K562 (cell line): Measurements from ENCODE around the gene GLT1D1. TPM values are rescaled to one million over a fixed set of nuclear protein-coding genes. Genes with fewer than 3 reads are reported as not detected.

ENCODE experiments used
- ATAC-seq: fragments of 200-7000 bp; cut with Tn5 transposase; 3 replicates; pipeline ENCODE4 v1.9.1; 2020; ENCODE audit warnings: moderate library complexity
- BruUV-seq: library from RNA; stranded (reverse); fragments of 400-500 nt; replicated peaks from 2 replicates; lab custom pipeline; 2021; lab: Mats Ljungman, UMichigan
- CTCF ChIA-PET: fragments of 300-600 bp; formaldehyde crosslinking; extraction: SDS; loops from one replicate; lab custom pipeline; 2021; ENCODE audit warnings: low intra/inter-chr PET ratio; lab: Yijun Ruan, JAX
- POLR2A ChIA-PET: fragments of 300-600, 350-650 bp; sonication (Branson Sonifier 250); formaldehyde crosslinking; extraction: SDS; loops from one replicate; lab custom pipeline; 2021; ENCODE audit warnings: antibody characterized with exemption, inconsistent platforms; lab: Yijun Ruan, JAX
- DNase-seq, 4 experiments: peaks; one replicate each; pipeline versions ENCODE4 v3.0.0 to v3.0.0-alpha.2; 2011 to 2018; ENCODE audit warnings: low spot score in 3 of 4, mixed read lengths in 3 of 4; ENCODE audit errors: extremely low read depth in 1 of 4
- FAIRE-seq: peaks from 2 replicates; lab custom pipeline; 2011; peaks lifted over from hg19 to GRCh38; lab: Jason Lieb, UNC
- H2AFZ ChIP-seq: 2 replicates; pipeline ENCODE4 v1.6.0; 2011; ENCODE audit warnings: low read depth, low read length, control low read depth, inconsistent platforms
- H3K27ac ChIP-seq: fragments of 200-600 bp; 3 replicates; pipeline ENCODE4 v1.8.0; 2011; ENCODE audit warnings: low read depth, mild to moderate bottlenecking, control low read depth, inconsistent platforms, low read length, moderate library complexity, mixed read lengths; ENCODE audit errors: extremely low read depth
- H3K27me3 ChIP-seq, 2 experiments: fragments of 300-600 bp in 1 of 2; 2 replicates in 1 of 2; 3 replicates in 1 of 2; pipeline versions ENCODE4 v1.6.0 to v1.8.0; 2011; ENCODE audit warnings: inconsistent platforms in 2 of 2, low read length in 2 of 2, mild to moderate bottlenecking in 1 of 2, mixed read lengths in 1 of 2, moderate library complexity in 1 of 2; ENCODE audit not compliant: control insufficient read depth in 2 of 2, insufficient read depth in 2 of 2
- H3K36me3 ChIP-seq: fragments of 300-600 bp; 3 replicates; pipeline ENCODE4 v1.8.0; 2011; ENCODE audit warnings: mild to moderate bottlenecking, low read length, inconsistent platforms; ENCODE audit not compliant: control insufficient read depth, insufficient read depth
- H3K4me1 ChIP-seq, 2 experiments: fragments of 200-600 bp in 1 of 2; replicated peaks in 1 of 2; 2 replicates in 1 of 2; 3 replicates in 1 of 2; pipeline versions ENCODE4 v1.5.1 to v1.8.0; 2011; ENCODE audit warnings: inconsistent platforms in 2 of 2, low read length in 2 of 2, mild to moderate bottlenecking in 1 of 2, mixed read lengths in 1 of 2, moderate library complexity in 1 of 2; ENCODE audit not compliant: control insufficient read depth in 2 of 2, insufficient read depth in 2 of 2
- H3K4me2 ChIP-seq: 2 replicates; pipeline ENCODE4 v1.6.1; 2011; ENCODE audit warnings: low read length, control low read depth, inconsistent platforms, mixed read lengths; ENCODE audit not compliant: insufficient read depth
- H3K4me3 ChIP-seq: fragments of 200-600 bp; sonication (generic), shearing (Covaris generic); 2 replicates; pipeline ENCODE4 v1.5.1; 2016; ENCODE audit warnings: control low read depth, inconsistent platforms
- H3K79me2 ChIP-seq: fragments of 200-600 bp; 3 replicates; pipeline ENCODE4 v1.8.0; 2011; ENCODE audit warnings: low read length, inconsistent platforms; ENCODE audit not compliant: control insufficient read depth, insufficient read depth
- H3K9ac ChIP-seq, 2 experiments: 2 replicates each; pipeline versions ENCODE4 v1.6.0 to v1.6.1; 2011; ENCODE audit warnings: low read depth in 2 of 2, low read length in 2 of 2, control low read depth in 1 of 2, inconsistent platforms in 1 of 2, mild to moderate bottlenecking in 1 of 2, mixed read lengths in 1 of 2; ENCODE audit not compliant: insufficient read depth in 1 of 2
- H3K9me1 ChIP-seq: one replicate; pipeline ENCODE4 v1.6.0; 2011; ENCODE audit warnings: inconsistent platforms, mild to moderate bottlenecking, low read length, moderate library complexity; ENCODE audit not compliant: control insufficient read depth, insufficient read depth
- H3K9me3 ChIP-seq: replicated peaks from 2 replicates; pipeline ENCODE4 v1.5.1; 2011; ENCODE audit warnings: low read depth, low read length, inconsistent platforms; ENCODE audit not compliant: control insufficient read depth, insufficient read depth
- H4K20me1 ChIP-seq: replicated peaks from 2 replicates; pipeline ENCODE4 v1.6.1; 2011; ENCODE audit warnings: low read length, inconsistent platforms, mixed read lengths; ENCODE audit not compliant: control insufficient read depth, insufficient read depth
- ATF1 ChIP-seq, 2 experiments: fragments of 450-650 bp in 1 of 2; IDR thresholded peaks; 2 replicates each; pipeline ENCODE4 v1.6.1; 2016; ENCODE audit warnings: missing compliant biosample characterization in 1 of 2, missing genetic modification characterization in 1 of 2
- CGGBP1 ChIP-seq: fragments of 250-450 bp; sonication (Bioruptor Pico); IDR thresholded peaks from 2 replicates; pipeline ENCODE4 v1.9.0; 2021; ENCODE audit warnings: mild to moderate bottlenecking
- HMBOX1 ChIP-seq: sonication (generic); IDR thresholded peaks from 2 replicates; pipeline ENCODE4 v1.6.1; 2016
- MBD1 ChIP-seq: fragments of 250-450 bp; sonication (Bioruptor Pico); IDR thresholded peaks from 2 replicates; pipeline ENCODE4 v1.8.0; 2022; ENCODE audit warnings: inconsistent platforms
- SLC30A9 ChIP-seq: fragments of 250-450 bp; sonication (Bioruptor Pico); IDR thresholded peaks from 2 replicates; pipeline ENCODE4 v1.8.0; 2022; ENCODE audit warnings: mild to moderate bottlenecking, moderate library complexity
- ZNF217 ChIP-seq: sonication (generic); formaldehyde crosslinking; IDR thresholded peaks from 2 replicates; pipeline ENCODE4 v1.8.0; 2022; ENCODE audit warnings: mild to moderate bottlenecking, missing genetic modification reagents
- ZNF41 ChIP-seq: fragments of 250-450 bp; sonication (Bioruptor Pico); conservative IDR thresholded peaks from 2 replicates; pipeline ENCODE4 v1.4.0; 2020; ENCODE audit warnings: mild to moderate bottlenecking
- ZNF764 ChIP-seq: fragments of 250-450 bp; sonication (Bioruptor Pico); IDR thresholded peaks from 2 replicates; pipeline ENCODE4 v1.4.0; 2020; ENCODE audit warnings: low read depth, mild to moderate bottlenecking, moderate library complexity
- WGBS: fragments of 100-300 bp; shearing (Covaris generic); methylation state at CpG from one replicate; pipeline ENCODE4 v1.1.6; 2016; ENCODE audit warnings: low coverage, mixed read lengths; ENCODE audit not compliant: insufficient coverage; ENCODE audit errors: missing lambda C conversion rate; 5-methylcytosine and 5-hydroxymethylcytosine counted together
- in situ Hi-C: fragments of 300-500 bp; cut with MboI; formaldehyde crosslinking; loops from 4 replicates; pipeline ENCODE4 v1.15.0; 2018; ENCODE audit warnings: inconsistent platforms, mixed read lengths
- intact Hi-C: fragments of 100-400 bp; cut with micrococcal nuclease; formaldehyde crosslinking; loops from 2 replicates; pipeline ENCODE4 v1.14.2; 2022
- polyA plus RNA-seq, 8 experiments: library from polyadenylated mRNA; depleted of rRNA in 4 of 8; stranded (reverse) in 5 of 8; unstranded in 3 of 8; fragments of >200 nt; fragmentation: Nextera tagmentation in 2 of 8; fragmentation: Illumina TruSeq in 1 of 8; extraction: Ambion mirVana in 2 of 8; extraction: Trizol in 1 of 8; gene quantifications; 2 replicates each; pipeline versions ENCODE4 v1.2.1 to v1.2.3, GENCODE V29; 2011 to 2014; ENCODE audit warnings: inconsistent platforms in 1 of 8, missing spikeins in 1 of 8
- total RNA-seq, 7 experiments: library from RNA; depleted of rRNA in 6 of 7; stranded (reverse); fragments of >200 nt in 6 of 7; fragmentation: Illumina TruSeq in 2 of 7; extraction: Trizol in 2 of 7; gene quantifications; 2 replicates each; pipeline versions ENCODE4 v1.2.1 to v1.2.3, GENCODE V29; 2011 to 2021; ENCODE audit warnings: low replicate concordance in 1 of 7

The GLT1D1 gene
- total and polyA plus RNA-seq, 9 of the 15 experiments (the other 6 are each of a cell fraction or from before 2014, with no cell fraction given): 0.04 TPM; not detected in 8

GRCh38 chr12:128811806-128812205 is 41.5 kb upstream of the GLT1D1 start:
- Histone ChIP-seq H3K9me1 (no peaks in the 10 kb centered on the region), H3K4me1 (no peaks in the 10 kb centered on the region; a peak in 2 of 5 replicates), H3K4me2 (no peak overlapping the region), H3K9me3 (no peaks in the 10 kb centered on the region), H3K27me3 (no peaks in the 10 kb centered on the region), H3K4me3 (no peak overlapping the region), H3K27ac (no peak overlapping the region), H4K20me1 (no peaks in the 10 kb centered on the region), H3K9ac (no peak overlapping the region)
- in situ Hi-C loops (no loop called here), intact Hi-C loops (no loop called here)
- ATAC-seq (no peak), DNase-seq (no peak), FAIRE-seq (no peak)
- no TSS peak for BruUV-seq
- ChIA-PET POLR2A (no interaction called here), CTCF (no interaction called here)
- TF ChIP-seq HMBOX1: no peak
- no peak for TF ChIP-seq ZNF217 (CRISPR knock-in tag)
- no peak for TF ChIP-seq ZNF764 (CRISPR knock-in tag)
- no peak for TF ChIP-seq CGGBP1 (CRISPR knock-in tag)
- TF ChIP-seq ZNF41 (CRISPR knock-in tag): no peak
- TF ChIP-seq MBD1: no peak
- TF ChIP-seq SLC30A9: no peak
- TF ChIP-seq ATF1 (CRISPR knock-in tag; IDR thresholded peaks at IDR 0.05): no peak
- TF ChIP-seq ATF1 (tag; IDR thresholded peaks at IDR 0.05): no peak
- TF ChIP-seq, all 486 proteins: peak for 0
- Histone ChIP-seq H2AFZ (no peak overlapping the region), H3K79me2 (peaks cover 40% of the 10 kb centered on the region), H3K36me3 (peaks cover 66% of the 10 kb centered on the region)
- WGBS: 78% methylated on average over 9 of the region's 9 CpGs
